HG03066 (cell line): Measurements from ENCODE around the gene AARSD1.
"Not testable (repeated sequence)": the region's sequence is repeated elsewhere in the genome, so short reads cannot be mapped to it uniquely, and the experiment has no call there.

Experiments used
- ATAC-seq: cut with Tn5 transposase; IDR thresholded peaks from one replicate; pipeline ENCODE4 v1.9.1; 2021; ENCODE audit warnings: low read depth; ENCODE audit not compliant: unreplicated experiment

AARSD1 gene

DNA sequence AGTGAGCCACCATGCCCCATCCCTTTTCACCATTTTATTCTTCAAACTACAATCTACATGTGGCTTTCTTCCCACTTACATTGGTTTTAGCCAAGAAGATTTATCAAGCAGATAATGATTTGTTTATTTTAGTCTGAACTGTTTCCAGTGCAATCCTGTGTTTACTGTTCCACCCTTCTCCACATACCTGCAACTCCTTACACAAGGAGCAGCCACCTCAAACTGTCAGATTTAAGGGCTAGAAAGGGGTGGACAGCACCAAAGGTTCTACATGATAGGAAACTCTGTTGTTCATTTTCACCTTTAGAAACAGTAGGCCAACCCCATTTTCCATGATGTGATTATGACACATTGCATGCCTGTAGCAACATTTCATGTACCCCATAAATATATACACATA is 18.0 kb upstream of the AARSD1 start:
- no peak for ATAC-seq

DNA sequence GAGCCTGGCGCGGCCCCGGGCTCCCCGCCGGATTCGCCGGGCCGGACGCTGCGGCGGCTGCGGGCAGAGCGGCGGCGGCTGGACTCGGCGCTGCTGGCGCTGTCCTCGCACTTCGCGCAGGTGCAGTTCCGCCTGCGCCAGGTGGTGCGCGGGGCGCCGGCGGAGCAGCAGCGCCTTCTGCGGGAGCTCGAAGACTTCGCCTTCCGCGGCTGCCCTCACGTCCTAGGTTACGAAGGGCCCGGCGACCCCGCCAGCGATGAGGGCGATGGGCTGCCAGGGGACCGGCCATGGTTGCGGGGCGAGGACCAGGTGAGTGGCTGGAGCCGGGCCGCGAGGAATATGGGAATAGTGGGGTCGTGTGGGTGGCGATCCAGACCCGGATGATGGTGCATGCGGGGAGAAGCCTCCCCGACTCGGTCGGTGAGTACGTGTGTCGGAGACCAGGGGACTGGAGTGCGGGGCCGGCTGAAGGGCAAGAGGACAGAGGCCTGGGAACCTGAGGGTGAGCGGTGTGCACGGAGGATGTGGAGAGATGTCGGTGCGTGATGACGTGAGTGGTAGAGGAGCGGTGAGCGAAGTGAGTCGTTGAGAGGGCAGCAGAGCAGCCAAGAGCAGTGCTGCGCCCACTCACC is 16.6 kb upstream of the AARSD1 start:
- ATAC-seq: peak; percentile 37

DNA sequence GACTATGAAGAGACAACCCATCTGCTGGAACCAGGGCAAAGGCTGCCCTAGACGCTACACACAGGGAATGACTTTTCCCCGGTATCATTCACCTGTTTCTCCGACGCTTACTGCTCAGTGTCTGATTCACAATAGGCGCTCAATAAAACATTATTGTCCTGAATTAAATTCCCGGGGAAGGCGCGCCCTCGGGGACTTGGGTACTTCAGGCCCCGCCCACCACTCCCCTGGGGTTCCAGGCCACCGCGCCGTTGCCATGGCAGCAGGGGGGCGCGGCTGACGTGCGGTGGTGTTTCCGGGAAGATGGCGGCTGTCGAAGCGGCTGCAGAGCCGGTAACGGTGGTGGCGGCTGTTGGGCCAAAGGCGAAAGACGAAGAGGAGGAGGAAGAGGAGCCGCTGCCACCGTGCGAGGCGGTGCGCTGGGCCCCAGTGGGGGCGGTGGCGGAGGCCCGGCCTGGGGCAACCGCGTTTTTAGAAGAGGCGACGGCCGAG is 16.1 kb upstream of the AARSD1 start, which contains the start of gene RUNDC1:
Gene RUNDC1 (plus strand): TSS at position 292 of the 492 bp plus-strand sequence. CDS start 12 bp downstream, at position 304.
- ATAC-seq: peak; percentile 60

DNA sequence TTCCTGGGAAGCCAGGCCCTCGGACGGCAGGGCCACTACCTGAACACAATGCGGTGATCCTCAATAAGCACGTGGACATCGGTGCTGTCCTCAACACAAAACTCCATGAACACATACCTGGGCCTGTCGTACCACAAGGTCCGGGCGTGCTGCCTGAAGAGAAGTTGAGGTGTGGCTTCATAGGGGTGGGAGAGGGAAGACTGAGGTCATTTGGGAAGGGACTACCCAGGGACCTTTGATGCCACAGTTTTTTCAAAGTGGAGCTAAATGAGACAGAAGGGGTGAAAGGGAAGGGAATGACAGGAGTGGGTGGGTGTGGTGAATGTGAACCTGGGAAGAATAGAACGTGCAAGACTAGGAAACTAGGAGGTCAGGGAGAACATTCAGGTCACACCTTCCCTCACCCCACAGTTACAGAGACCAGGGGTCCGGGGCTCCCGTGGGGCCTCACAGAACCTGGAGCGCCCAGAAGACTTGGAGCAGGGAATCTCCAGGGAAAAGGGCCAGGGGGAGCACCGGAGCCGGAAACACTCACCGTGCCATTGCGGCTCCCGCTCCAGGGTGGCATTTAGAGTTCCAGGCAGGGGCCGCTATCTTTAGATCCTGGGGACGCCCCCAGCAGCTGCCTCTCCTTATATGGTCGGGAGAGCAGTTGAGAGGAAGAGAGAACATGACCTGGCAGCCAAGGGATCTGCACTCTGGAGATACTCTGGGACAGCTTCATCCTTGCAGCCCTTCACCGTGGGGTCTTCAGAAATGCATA is 15.4 kb upstream of the AARSD1 start, which contains the start of gene PTGES3L:
Gene PTGES3L (minus strand): TSS at position 570 of the 763 bp plus-strand sequence. CDS start 27 bp downstream, at position 543.
- no peak for ATAC-seq

DNA sequence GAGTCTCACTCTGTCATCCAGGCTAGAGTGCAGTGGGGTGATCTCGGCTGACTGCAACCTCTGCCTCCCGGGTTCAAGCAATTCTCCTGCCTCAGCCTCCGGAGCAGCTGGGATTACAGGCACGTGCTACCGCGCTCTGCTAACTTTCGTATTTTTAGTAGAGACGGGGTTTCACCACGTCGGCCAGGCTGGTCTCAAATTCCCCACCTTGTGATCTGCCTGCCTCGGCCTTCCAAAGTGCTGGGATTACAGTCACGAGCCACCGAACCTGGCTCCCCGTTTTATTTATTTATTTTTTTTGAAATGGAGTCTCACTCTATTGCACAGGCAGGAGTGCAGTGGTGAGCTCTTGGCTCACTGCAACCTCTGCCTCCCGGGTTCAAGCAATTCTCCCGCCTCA is 11.4 kb upstream of the AARSD1 start:
- not testable (repeated sequence) for ATAC-seq

DNA sequence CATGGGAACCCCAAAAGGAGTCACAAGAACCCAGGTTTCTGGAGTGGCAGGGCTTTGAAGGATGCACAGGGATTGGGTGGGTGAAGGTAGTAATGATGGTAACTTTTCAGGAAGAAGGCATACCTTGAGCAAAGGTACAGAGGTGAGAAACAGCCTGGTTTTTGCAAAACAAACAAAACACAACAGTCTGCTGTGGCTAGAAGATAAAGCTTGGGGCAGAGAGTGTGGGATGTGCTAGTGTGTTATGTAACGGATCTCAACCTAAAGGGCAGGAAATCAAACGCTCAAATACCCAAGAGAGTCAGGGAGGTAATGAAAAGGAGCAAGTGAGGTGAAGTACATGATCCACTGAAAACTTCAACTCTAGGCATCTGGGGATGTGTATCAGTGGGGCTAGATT is 11.0 kb upstream of the AARSD1 start:
- no peak for ATAC-seq

DNA sequence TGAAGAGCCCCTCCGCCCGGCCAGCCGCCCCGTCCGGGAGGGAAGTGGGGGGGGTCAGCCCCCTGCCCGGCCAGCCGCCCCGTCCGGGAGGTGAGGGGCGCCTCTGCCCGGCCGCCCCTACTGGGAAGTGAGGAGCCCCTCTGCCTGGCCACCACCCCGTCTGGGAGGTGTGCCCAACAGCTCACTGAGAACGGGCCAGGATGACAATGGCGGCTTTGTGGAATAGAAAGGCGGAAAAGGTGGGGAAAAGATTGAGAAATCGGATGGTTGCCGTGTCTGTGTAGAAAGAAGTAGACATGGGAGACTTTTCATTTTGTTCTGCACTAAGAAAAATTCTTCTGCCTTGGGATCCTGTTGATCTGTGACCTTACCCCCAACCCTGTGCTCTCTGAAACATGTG is 9.1 kb upstream of the AARSD1 start:
- not testable (repeated sequence) for ATAC-seq

DNA sequence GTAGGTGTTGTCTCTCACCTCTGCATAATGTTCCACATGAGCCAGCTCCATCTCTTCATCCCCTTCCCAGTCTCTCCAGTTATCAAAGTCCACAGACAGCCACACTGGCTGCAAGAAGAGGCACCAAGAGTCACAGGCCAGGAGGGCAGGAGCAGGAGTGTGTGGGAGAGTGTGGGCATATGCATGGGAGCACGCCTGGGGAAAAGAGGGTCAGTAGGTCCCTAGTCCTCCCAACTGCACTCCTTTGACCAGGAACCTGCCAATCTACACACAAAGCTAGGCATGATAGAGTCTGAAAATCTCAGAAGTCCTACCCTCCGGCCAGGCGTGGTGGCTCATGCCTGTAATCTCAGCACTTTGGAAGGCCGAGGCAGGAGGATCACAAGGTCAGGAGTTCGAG is 7.3 kb upstream of the AARSD1 start:
- no peak for ATAC-seq

DNA sequence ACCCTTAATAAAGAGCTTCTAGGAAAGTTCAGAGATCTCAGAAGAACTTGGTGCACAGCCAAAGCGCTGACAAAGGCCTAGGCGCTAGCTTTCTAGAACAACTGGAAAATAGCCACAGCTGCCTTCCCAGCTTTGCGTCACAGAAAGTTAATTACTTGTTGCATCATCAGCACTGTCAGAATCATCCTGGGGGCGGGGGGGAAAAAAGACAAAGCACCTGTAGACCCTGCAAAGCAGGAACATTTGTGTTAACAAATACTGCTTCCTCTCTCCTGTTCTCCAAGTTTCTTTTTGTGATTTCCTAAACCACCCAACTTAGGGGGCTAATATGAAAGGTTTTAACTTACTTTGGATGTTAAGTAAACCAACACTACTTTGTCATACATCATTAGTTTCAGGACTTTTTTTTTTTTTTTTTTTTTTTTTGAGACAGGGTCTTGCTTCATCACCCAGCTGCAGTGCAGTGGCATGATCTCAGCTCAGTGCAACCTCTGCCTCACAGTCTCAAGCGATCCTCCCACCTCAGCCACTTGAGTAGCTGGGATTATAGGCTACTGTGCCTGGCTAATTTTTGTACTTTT is 4.8 kb upstream of the AARSD1 start:
- no peak for ATAC-seq

DNA sequence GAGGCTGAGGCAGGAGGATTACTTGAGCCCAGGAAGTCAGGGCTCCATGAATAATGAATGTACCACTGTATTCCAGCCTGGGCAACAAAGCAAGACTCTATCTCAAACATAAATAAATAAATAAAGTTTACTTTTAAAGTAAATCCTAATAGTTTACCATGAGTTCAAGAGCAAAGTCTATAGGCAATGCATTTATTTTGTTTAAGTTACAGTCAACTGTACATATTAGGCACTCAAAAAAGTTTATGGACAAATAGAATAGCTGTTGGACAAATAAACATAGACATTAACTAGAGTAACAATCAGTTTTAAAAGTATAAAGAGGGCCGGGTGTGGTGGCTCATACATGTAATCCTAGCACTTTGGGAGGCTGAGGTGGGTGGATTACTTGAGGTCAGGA is 3.7 kb upstream of the AARSD1 start:
- ATAC-seq: no peak

DNA sequence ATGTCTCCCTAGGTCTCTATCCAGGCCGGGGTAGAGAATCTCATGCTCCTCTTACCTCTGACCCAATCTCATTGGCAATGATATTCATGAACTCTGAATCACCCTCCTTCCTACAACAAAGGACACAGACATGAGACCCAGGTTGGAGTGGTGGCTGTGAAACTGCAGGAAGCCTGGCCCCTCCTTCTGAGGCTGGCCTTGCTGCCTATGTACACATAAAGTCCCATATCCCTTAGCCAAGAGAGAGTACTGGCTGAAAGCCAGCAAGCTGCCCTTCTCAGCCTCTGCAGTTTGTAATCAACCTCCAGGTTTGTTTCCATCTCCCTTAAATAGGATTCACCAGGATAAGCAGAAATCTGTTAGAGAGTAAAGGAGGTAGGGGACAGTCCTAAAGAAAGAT is 10.6 kb downstream of the AARSD1 start:
- ATAC-seq: no peak

DNA sequence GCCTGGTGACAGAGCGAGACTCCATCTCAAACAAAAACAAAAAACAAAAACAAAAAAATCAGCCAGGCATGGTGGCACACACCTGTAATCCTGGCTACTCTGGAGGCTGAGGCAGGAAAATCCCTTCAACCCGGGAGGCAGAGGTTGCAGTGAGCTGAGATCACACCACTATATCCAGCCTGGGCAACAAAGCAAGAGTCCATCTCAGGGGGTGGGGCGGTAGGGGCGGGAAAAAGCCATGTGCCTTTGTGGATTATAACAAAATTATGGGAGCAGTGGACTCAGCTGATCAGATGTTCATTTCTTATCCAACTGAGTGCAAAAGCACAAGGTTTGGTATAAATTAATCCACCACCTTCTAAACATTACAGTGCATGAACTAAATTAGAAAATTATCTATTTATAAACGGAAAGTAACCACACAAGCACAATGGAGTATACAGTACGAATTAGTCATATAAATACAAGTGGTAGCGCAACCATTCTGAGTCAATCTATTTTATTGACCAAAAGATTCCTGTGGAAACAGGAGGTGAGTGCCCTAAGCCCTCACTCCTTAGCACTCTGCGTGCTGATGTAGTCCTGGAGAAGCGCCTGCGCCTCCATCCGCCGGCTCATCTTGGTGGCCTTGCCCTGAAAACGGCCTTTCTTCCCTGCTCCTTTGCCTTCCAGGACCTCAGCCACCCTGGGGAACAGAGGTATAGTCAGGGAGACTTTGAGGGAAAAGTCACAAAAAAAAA is 14.0 kb downstream of the AARSD1 start:
- ATAC-seq: no peak

DNA sequence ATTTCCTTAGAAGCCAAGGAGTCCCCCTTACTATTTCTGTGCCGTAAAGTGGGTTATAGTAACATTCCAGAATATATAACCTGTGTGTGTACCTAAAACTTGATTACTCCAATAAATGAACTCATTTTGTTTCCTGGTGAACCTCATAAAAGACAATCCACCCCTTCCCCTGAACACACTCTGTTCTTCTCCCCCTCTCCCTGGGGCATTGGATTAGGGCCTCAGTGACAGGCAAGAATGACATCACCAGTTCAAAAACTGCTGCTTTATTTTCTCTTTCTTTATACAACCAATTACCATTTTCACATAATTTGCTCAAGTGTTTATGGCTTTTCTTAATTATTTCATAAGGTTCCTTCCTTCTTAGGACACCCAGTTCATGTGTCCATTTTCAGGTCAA is 17.4 kb downstream of the AARSD1 start:
- no peak for ATAC-seq

DNA sequence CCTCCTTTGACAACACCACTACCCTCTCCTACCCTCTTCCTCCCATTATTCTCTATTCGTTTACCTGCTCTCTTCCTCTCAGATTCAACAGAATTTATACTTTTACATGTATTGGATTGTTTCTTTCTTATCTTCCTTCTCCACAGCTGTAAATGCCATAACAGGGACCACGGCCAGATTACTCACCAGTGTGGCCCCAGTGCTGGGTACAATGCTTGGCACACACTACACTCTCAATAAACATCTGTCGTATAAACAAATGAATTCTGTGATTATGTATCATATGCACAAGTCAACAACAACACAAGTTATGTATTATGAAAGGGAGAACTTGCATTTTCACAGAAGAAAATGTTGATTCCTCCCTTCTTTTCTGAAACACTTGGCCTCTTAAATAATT is 20.0 kb downstream of the AARSD1 start:
- no peak for ATAC-seq

DNA sequence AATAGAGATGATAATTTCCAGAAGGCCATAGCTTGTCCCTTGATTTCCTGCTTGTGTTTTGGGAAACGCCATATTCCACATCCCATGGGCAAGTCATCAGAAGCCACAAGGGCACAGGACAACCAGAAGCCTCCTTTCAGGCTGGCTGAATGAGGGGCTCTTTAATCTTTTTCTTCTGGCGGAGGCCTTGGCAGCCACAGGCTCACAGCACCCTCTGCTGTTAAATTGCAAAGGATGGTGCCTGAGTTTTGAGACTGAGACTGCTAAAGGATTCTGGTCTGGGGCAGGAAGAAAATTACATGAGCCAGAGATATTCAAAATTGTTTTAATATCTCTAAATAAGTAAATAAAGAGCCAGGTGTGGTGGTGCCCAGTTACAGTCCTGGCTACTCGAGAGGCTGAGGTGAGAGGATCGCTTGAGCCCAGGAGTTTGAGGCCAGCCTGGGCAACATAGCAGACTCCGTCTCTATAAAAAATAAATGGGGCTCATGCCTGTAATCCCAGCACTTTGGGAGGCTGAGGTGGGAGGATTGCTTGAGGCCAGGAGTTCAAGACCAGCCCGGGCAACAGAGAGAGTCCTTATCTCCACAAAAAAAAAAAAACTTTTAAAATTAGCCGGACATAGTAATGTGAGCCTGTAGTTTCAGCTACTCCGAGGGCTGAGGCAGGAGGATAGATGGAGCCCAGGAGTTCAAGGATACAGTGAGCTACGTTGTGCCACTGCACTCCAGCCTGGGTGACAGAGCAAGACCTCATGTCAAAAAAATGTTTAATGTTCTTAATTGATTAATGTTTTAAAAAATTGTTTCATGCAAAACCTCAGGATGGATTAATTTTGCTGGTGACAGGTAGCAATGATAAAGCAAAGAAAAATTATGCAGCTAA is 26.3 kb downstream of the AARSD1 start:
- ATAC-seq: no peak

DNA sequence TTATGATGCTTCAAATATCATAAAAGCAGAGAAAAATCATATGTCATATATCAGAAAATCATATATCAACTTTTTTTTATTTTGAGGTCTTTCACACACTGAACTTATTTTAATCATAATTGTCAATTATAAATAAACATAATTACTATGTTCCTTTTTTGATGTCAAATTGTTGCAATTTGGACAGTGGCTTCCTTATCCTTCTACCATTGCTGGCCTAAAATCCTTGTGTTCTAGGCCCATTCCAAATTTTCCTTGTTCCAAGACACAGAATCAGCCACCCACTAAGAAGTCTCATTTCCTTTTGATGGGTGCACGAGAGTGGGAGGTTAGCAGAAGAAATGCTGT is 34.8 kb downstream of the AARSD1 start:
- no peak for ATAC-seq

DNA sequence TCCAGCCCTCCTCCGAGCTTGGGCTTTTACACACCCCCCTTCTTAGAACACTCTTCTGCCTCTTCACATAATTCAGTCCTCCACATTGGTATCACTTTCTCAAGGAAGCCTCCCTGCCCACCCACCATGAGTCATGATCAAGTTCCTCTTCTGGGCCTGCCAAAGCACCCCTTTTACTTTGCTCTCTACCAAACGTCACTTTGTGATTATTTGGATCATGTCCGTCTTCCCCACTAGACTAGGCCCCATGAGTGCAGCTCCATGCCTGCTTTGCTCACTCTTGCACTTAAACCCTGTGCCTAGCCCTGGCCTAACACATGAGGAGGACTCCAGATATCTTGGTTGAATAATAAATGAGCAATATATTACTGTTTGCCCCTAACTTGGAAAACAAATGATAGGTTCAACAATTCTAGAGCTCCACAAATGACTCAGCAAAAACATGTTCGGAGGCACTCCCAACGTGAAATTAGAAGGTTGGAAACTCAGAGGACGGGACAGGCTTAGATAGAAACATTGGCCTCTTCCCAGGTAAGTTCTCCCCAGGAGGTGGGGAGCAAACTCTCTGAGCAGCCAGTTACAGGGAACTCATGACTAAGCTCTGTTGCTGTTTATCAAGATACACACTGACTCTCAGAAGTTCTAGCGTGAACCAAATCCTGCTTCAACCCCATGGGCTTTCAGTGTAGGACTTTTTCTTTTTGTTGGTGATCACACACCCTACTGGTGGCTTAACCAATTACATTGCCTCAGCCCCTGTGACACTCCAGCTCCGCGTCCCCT is 35.3 kb downstream of the AARSD1 start:
- peak; percentile 65 for ATAC-seq

DNA sequence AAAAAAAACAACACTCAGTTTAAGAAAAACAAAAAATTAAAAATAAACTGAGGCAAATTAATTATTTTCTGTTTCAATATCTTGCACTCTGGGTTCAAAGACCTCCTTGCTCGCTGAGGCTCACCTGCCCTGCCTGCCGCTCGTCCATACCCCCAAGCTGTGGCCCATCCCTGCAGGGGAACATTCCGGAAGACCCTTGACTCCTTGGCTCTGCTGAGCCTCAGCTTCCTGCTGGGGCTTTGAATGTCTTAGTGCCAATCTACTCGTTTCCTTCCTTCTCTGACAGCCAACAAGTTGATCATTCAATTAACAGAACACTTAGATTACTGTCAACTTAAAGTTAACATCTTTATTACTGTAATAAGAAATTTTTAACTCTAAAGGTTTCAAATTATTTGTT is 39.4 kb downstream of the AARSD1 start:
- ATAC-seq: no peak

DNA sequence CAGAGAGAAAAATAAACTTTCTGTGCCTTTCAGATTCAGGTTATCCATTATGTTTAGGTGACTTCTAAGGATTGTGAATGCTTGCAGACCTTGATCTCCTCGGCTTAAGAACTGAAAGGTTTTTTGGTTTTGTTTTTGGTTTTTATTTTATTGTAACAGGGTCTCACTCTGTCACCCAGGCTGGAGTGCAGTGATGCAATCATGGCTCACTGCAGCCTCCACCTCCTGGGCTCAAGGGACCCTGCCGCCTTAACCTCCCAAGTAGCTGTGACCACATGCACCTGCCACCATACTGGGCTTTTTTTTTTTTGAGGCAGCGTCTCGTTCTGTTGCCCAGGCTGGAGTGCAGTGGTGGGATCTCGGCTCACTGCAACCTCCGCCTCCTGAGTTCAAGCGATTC is 40.8 kb downstream of the AARSD1 start:
- not testable (repeated sequence) for ATAC-seq
